Measurements from ENCODE around the gene DLEC1. TPM values are rescaled to one million over a fixed set of nuclear protein-coding genes. Genes with fewer than 3 reads are reported as not detected.

DLEC1 gene
- total and polyA plus RNA-seq, 9 of the 15 experiments (the other 6 are each of a cell fraction or from before 2014, with no cell fraction given): 0.07 to 0.08 TPM; not detected in 7

- Histone ChIP-seq H3K9ac (ENCODE audit: insufficient read depth in 1 of 2, low read depth in 2 of 2, low read length in 2 of 2) (no peak overlapping the region), H3K4me3 (no peak overlapping the region), H3K9me1 (ENCODE audit: control insufficient read depth, insufficient read depth, low read length) (no peaks in the 10 kb centered on the region), H3K27me3 (ENCODE audit: control insufficient read depth in 2 of 2, insufficient read depth in 2 of 2, low read length in 2 of 2) (no peaks in the 10 kb centered on the region), H3K27ac (ENCODE audit: extremely low read depth, low read depth, low read length) (no peak overlapping the region), H3K4me1 (replicated peaks in 1 of 2; ENCODE audit: control insufficient read depth in 2 of 2, insufficient read depth in 2 of 2, low read length in 2 of 2) (peaks cover 0 to 8% of the 10 kb centered on the region in 2 experiments; a peak in 1 of 5 replicates), H4K20me1 (replicated peaks; ENCODE audit: control insufficient read depth, insufficient read depth, low read length) (no peaks in the 10 kb centered on the region; the same call in 1 of the 2 replicates), H3K4me2 (ENCODE audit: insufficient read depth, low read length) (no peak overlapping the region), H3K79me2 (ENCODE audit: control insufficient read depth, insufficient read depth, low read length) (no peaks in the 10 kb centered on the region), H3K36me3 (ENCODE audit: control insufficient read depth, insufficient read depth, low read length) (peaks cover 86% of the 10 kb centered on the region; the same call in 2 of the 3 replicates), H2AFZ (ENCODE audit: low read depth, low read length) (no peak overlapping the region), H3K9me3 (replicated peaks; ENCODE audit: control insufficient read depth, insufficient read depth, low read depth, low read length) (no peaks in the 10 kb centered on the region)
- ATAC-seq (no peak), FAIRE-seq (no peak), DNase-seq (ENCODE audit: extremely low read depth in 1 of 4, low spot score in 3 of 4) (no peak)
- ChIA-PET CTCF (ENCODE audit: low intra/inter-chr PET ratio) (no interaction called here), POLR2A (interaction anchor here (0.7 to 0.8 kb wide), 2 partner anchors 139 to 159 kb away, joined by 3 read pairs; no protein-coding TSS in a partner anchor)
- in situ Hi-C loops (cut with MboI) (no loop called here), intact Hi-C loops (cut with micrococcal nuclease) (no loop called here)
- 74% methylated on average over 7 of the region's 7 CpGs for WGBS (ENCODE audit: insufficient coverage, low coverage, missing lambda C conversion rate)
- BruUV-seq (replicated peaks): no TSS peak
- no peak for TF ChIP-seq SRSF9 (IDR thresholded peaks at IDR 0.05; ENCODE audit: borderline replicate concordance, low read depth, low read length)
- no peak for TF ChIP-seq CCNT2 (IDR thresholded peaks at IDR 0.05; ENCODE audit: borderline replicate concordance, extremely low read depth, insufficient read length, low read depth, low read length)
- no peak for TF ChIP-seq RERE (CRISPR knock-in tag; IDR thresholded peaks at IDR 0.05; ENCODE audit: borderline replicate concordance)
- TF ChIP-seq TFAM (CRISPR knock-in tag; conservative IDR thresholded peaks at IDR 0.05): no peak
- no peak for TF ChIP-seq MED1 (CRISPR knock-in tag; IDR thresholded peaks at IDR 0.05; ENCODE audit: borderline replicate concordance)
- TF ChIP-seq ZNF124 (CRISPR knock-in tag; IDR thresholded peaks at IDR 0.05): no peak
- TF ChIP-seq RBM34 (IDR thresholded peaks at IDR 0.05; ENCODE audit: borderline replicate concordance, insufficient read depth, low read length): no peak
- TF ChIP-seq, protein P1, sequence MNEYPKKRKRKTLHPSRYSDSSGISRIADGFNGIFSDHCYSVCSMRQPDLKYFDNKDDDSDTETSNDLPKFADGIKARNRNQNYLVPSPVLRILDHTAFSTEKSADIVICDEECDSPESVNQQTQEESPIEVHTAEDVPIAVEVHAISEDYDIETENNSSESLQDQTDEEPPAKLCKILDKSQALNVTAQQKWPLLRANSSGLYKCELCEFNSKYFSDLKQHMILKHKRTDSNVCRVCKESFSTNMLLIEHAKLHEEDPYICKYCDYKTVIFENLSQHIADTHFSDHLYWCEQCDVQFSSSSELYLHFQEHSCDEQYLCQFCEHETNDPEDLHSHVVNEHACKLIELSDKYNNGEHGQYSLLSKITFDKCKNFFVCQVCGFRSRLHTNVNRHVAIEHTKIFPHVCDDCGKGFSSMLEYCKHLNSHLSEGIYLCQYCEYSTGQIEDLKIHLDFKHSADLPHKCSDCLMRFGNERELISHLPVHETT (CRISPR knock-in tag; conservative IDR thresholded peaks at IDR 0.05 in 1 of 2, IDR thresholded peaks at IDR 0.05 in 1 of 2): no peak
- TF ChIP-seq TRIM24 (IDR thresholded peaks at IDR 0.05): no peak
- TF ChIP-seq SAP30 (IDR thresholded peaks at IDR 0.05; ENCODE audit: borderline replicate concordance, insufficient read depth, low read depth, low read length, poor library complexity, severe bottlenecking): no peak
- no peak for TF ChIP-seq MYBL2 (IDR thresholded peaks at IDR 0.05; ENCODE audit: low read depth)
- TF ChIP-seq MYBL2 (CRISPR knock-in tag; IDR thresholded peaks at IDR 0.05; ENCODE audit: borderline replicate concordance): no peak
- no peak for TF ChIP-seq ZC3H8 (IDR thresholded peaks at IDR 0.05)
Observed at GRCh38 chr3:38124324-38125122, 85.5 kb downstream of the DLEC1 start.
